Ishikawa (cell line): ENCODE data around the gene GABPB2.

Experiments used
- CEBPB ChIP-seq: IDR thresholded peaks from 2 replicates; pipeline ENCODE4 v1.6.1; 2012
- CREB1 ChIP-seq: IDR thresholded peaks from 2 replicates; pipeline ENCODE4 v1.6.1; 2012; ENCODE audit warnings: low read depth
- EGR1 ChIP-seq: IDR thresholded peaks from 2 replicates; pipeline ENCODE4 v1.6.1; 2012
- EP300 ChIP-seq: IDR thresholded peaks from 2 replicates; pipeline ENCODE4 v1.6.1; 2012; ENCODE audit warnings: borderline replicate concordance
- MAX ChIP-seq: IDR thresholded peaks from 2 replicates; pipeline ENCODE4 v1.6.1; 2012
- RAD21 ChIP-seq: IDR thresholded peaks from 2 replicates; pipeline ENCODE4 v1.6.1; 2012; ENCODE audit warnings: low read depth
- REST ChIP-seq: IDR thresholded peaks from 2 replicates; pipeline ENCODE4 v1.6.1; 2012; ENCODE audit warnings: low read depth, mild to moderate bottlenecking
- TAF1 ChIP-seq: IDR thresholded peaks from 2 replicates; pipeline ENCODE4 v1.6.1; 2012; ENCODE audit warnings: low read depth, mild to moderate bottlenecking
- TCF12 ChIP-seq: IDR thresholded peaks from 2 replicates; pipeline ENCODE4 v1.6.1; 2012; ENCODE audit warnings: low read depth
- TEAD4 ChIP-seq: IDR thresholded peaks from 2 replicates; pipeline ENCODE4 v1.6.1; 2012
- USF1 ChIP-seq: IDR thresholded peaks from 2 replicates; pipeline ENCODE4 v1.6.1; 2012
- YY1 ChIP-seq: IDR thresholded peaks from 2 replicates; pipeline ENCODE4 v1.6.1; 2012; ENCODE audit warnings: low read depth
- ZBTB7A ChIP-seq: IDR thresholded peaks from 2 replicates; pipeline ENCODE4 v1.6.1; 2012; ENCODE audit warnings: low read depth

GRCh38 chr1:151070474-151071276, at the start of gene GABPB2:
- peak; percentile 49; the same call in 1 of the 2 replicates for TF ChIP-seq RAD21
- TF ChIP-seq CEBPB, result no peak
- TF ChIP-seq YY1, result peak; percentile 95
- TF ChIP-seq TEAD4, result peak; percentile 70; the same call in 1 of the 2 replicates
- no peak; the same call in 1 of the 2 replicates for TF ChIP-seq REST
- TF ChIP-seq EGR1, result no peak; the same call in 1 of the 2 replicates
- TF ChIP-seq TAF1, result peak; percentile 79
- TF ChIP-seq USF1, result peak; percentile 31; the same call in 1 of the 2 replicates
- peak; percentile 85 for TF ChIP-seq CREB1
- peak; percentile 92 for TF ChIP-seq ZBTB7A
- TF ChIP-seq TCF12, result peak; percentile 74
- TF ChIP-seq EP300, result peak; percentile 24; the same call in 1 of the 2 replicates
- peak; percentile 89 for TF ChIP-seq MAX
